Measurements from ENCODE around the gene ELMO1. TPM values are rescaled to one million over a fixed set of nuclear protein-coding genes. Genes with fewer than 3 reads are reported as not detected.

Gene ELMO1
- polyA plus RNA-seq, 1 donor (not counting 4 experiments of a cell fraction or from before 2014, with no cell fraction given) = not detected

DNA sequence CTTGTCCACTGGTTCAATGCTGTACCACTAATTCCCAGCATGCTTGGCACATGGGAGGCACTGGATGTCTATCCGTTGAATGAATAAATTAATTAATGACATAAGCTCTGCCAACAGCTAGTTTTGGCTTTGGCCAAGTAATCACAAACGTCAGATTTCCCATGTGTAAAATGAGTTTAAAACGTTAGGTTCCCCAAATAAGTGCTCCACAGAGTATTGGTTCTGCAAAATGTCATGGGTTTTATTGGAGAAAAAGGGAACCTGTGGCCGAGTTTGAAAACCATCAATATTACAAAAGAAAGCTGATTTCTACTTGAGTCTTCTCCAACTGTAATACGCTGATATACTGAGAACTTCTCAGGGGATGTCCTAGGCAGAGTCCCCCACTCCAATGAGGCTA is 23.2 kb downstream of the ELMO1 start:
- Histone ChIP-seq H3K4me2 (ENCODE audit: control insufficient read depth, extremely low read depth, insufficient read depth, low read depth, low read length) (no peak overlapping the region), H3K27ac (ENCODE audit: control insufficient read depth, insufficient read depth, low read length) (no peak overlapping the region), H3K9me1 (ENCODE audit: control insufficient read depth, extremely low read depth, insufficient read depth, low read length) (no peaks in the 10 kb centered on the region), H3K36me3 (ENCODE audit: control insufficient read depth in 2 of 2, extremely low read depth in 1 of 2, insufficient read depth in 2 of 2, low read length in 2 of 2) (no peaks in the 10 kb centered on the region), H3K9me3 (ENCODE audit: control insufficient read depth, low read depth, low read length) (no peaks in the 10 kb centered on the region), H2AFZ (ENCODE audit: control insufficient read depth, low read length) (no peak overlapping the region), H3K9ac (ENCODE audit: control insufficient read depth, extremely low read depth, insufficient read depth, low read length) (no peak overlapping the region), H3K79me2 (ENCODE audit: control insufficient read depth, insufficient read depth, low read length) (no peaks in the 10 kb centered on the region), H4K20me1 (ENCODE audit: control insufficient read depth, extremely low read depth, insufficient read depth, low read length) (no peaks in the 10 kb centered on the region), H3K4me3 (ENCODE audit: control insufficient read depth in 2 of 3, extremely low read depth in 1 of 3, insufficient read depth in 2 of 3, low read depth in 1 of 3, low read length in 3 of 3) (no peak overlapping the region), H3K4me1 (ENCODE audit: control insufficient read depth, extremely low read depth, insufficient read depth, low read length) (no peaks in the 10 kb centered on the region), H3K27me3 (ENCODE audit: control insufficient read depth, extremely low read depth, insufficient read depth, low read length) (no peaks in the 10 kb centered on the region)
- no peak for FAIRE-seq
- dilution Hi-C loops (cut with MboI; ENCODE audit: extremely low pct_ligation_motif_present, low sequenced_read_pairs) = no loop called here
- no peak for DNase-seq (ENCODE audit: low read depth, low spot score)
- TF ChIP-seq, protein P1, sequence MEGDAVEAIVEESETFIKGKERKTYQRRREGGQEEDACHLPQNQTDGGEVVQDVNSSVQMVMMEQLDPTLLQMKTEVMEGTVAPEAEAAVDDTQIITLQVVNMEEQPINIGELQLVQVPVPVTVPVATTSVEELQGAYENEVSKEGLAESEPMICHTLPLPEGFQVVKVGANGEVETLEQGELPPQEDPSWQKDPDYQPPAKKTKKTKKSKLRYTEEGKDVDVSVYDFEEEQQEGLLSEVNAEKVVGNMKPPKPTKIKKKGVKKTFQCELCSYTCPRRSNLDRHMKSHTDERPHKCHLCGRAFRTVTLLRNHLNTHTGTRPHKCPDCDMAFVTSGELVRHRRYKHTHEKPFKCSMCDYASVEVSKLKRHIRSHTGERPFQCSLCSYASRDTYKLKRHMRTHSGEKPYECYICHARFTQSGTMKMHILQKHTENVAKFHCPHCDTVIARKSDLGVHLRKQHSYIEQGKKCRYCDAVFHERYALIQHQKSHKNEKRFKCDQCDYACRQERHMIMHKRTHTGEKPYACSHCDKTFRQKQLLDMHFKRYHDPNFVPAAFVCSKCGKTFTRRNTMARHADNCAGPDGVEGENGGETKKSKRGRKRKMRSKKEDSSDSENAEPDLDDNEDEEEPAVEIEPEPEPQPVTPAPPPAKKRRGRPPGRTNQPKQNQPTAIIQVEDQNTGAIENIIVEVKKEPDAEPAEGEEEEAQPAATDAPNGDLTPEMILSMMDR (optimal IDR thresholded peaks at IDR 0.05 in 1 of 3, IDR thresholded peaks at IDR 0.05 in 1 of 3, conservative IDR thresholded peaks at IDR 0.05 in 1 of 3; ENCODE audit: extremely low read depth in 1 of 3, insufficient read depth in 2 of 3, low read length in 3 of 3) = no peak
- no peak for TF ChIP-seq EZH2 (IDR thresholded peaks at IDR 0.05; ENCODE audit: low read length)

DNA sequence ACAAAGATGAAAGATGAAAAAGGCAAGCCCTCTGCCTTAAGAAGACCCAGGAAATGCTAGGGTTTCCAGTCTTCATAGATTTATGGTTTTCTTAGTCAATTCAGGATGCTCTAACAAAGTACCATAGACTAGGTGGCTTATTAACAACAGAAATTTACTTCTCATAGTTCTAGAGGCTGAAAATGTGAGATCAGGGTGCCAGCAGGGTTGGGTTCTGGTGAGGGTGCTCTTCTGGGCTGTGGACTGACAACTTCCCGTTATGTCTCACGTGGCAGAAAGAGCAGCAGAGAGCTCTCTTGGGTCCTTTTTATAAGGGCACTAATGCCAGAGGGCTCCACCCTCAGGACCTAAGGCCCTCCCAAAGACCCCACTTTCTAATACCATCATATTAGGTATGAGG is 23.7 kb downstream of the ELMO1 start:
- FAIRE-seq = no peak
- Histone ChIP-seq H3K79me2 (ENCODE audit: control insufficient read depth, insufficient read depth, low read length) (no peaks in the 10 kb centered on the region), H3K27ac (ENCODE audit: control insufficient read depth, insufficient read depth, low read length) (no peak overlapping the region), H3K27me3 (ENCODE audit: control insufficient read depth, extremely low read depth, insufficient read depth, low read length) (no peaks in the 10 kb centered on the region), H3K4me2 (ENCODE audit: control insufficient read depth, extremely low read depth, insufficient read depth, low read depth, low read length) (no peak overlapping the region), H3K9me3 (ENCODE audit: control insufficient read depth, low read depth, low read length) (no peaks in the 10 kb centered on the region), H3K4me1 (ENCODE audit: control insufficient read depth, extremely low read depth, insufficient read depth, low read length) (no peaks in the 10 kb centered on the region), H3K36me3 (ENCODE audit: control insufficient read depth in 2 of 2, extremely low read depth in 1 of 2, insufficient read depth in 2 of 2, low read length in 2 of 2) (no peaks in the 10 kb centered on the region), H2AFZ (ENCODE audit: control insufficient read depth, low read length) (no peak overlapping the region), H3K9me1 (ENCODE audit: control insufficient read depth, extremely low read depth, insufficient read depth, low read length) (no peaks in the 10 kb centered on the region), H3K9ac (ENCODE audit: control insufficient read depth, extremely low read depth, insufficient read depth, low read length) (no peak overlapping the region), H3K4me3 (ENCODE audit: control insufficient read depth in 2 of 3, extremely low read depth in 1 of 3, insufficient read depth in 2 of 3, low read depth in 1 of 3, low read length in 3 of 3) (no peak overlapping the region), H4K20me1 (ENCODE audit: control insufficient read depth, extremely low read depth, insufficient read depth, low read length) (no peaks in the 10 kb centered on the region)
- TF ChIP-seq, protein P1 (optimal IDR thresholded peaks at IDR 0.05 in 1 of 3, IDR thresholded peaks at IDR 0.05 in 1 of 3, conservative IDR thresholded peaks at IDR 0.05 in 1 of 3; ENCODE audit: extremely low read depth in 1 of 3, insufficient read depth in 2 of 3, low read length in 3 of 3) = no peak
- TF ChIP-seq EZH2 (IDR thresholded peaks at IDR 0.05; ENCODE audit: low read length) = no peak
- dilution Hi-C loops (cut with MboI; ENCODE audit: extremely low pct_ligation_motif_present, low sequenced_read_pairs) = no loop called here
- no peak for DNase-seq (ENCODE audit: low read depth, low spot score)

Data from keratinocyte (primary cell).